ENCODE measurements around the gene ZFYVE28.

Gene ZFYVE28

DNA sequence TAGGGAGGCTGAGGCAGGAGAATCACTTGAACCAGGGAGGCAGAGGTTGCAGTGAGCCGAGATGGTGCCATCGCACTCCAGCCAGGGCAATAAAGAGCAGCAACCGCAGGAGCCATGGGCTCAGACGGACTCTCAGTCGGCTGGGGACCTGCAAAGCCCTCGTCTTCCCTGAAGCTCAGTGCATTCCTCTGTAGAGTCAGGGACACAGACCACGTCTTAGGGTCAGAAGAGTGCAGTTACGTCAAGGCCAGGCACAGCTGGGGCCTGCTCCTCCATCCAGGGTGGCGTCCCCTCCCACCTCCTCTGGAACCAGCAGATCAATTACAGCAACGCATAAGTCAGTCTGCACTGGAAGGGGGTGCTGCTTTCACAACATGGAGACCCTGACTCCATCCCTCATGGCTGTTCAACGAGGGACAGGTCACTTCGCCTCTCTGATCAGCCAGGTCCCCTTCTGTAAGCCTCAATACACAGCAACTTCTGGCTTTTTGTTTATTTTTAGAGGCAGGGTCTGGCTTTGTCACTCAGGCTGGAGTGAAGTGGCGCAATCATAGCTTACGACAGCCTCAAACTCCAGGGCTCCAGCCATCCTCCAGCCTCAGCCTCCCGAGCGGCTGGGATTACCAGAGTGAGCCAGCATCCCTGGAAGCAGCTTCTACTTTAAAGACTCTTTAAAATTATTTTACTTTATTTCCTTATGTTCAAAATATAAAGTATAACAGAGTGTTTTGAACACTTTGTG, 76.4 kb downstream of the ZFYVE28 start:
- TF ChIP-seq CTCF (IDR thresholded peaks at IDR 0.05): no peak

- no peak for TF ChIP-seq CTCF (IDR thresholded peaks at IDR 0.05)
These were observed 77.1 kb downstream of the ZFYVE28 start for GRCh38 chr4:2341261-2341841.

DNA sequence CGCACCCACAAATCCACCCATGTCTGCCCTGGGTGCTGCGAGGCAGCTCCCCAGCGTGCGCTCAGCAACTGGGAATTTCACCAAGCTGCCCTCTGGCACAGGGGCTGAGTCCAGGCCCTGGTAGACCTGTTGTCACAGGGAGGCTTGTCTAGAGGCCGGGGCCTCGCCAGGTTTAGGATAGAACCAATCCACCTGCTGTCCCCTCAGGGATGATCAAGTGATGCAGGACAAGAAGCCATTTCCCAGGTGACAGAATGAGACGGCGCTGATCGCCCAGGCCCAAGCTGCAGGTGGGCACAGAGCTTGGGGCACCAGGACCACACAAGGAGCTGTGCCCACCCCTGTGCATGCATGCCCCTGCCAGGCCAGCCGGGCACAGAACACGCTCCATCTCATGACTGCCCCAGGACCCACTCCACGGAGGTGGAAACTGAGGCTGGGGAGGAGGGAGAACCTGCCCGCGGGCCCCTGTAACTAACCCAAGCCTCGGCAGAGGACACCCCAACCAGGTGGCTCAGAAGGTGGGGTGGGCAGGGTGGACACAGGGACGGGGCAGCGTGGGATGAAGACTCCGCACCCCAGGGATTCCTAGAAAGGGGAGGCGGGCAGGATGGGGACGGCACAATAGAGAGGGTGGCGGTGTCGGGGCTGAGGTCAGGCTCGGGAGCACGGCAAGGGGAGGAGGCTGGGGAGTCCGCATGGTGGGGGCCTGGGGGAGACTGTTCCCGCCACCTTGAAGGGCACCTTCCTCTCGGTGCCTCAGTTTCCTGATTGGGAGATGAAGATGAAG, 78.0 kb downstream of the ZFYVE28 start:
- TF ChIP-seq CTCF (IDR thresholded peaks at IDR 0.05): no peak

GRCh38 chr4:2339458-2340271, 78.8 kb downstream of the ZFYVE28 start:
- no peak for TF ChIP-seq CTCF (IDR thresholded peaks at IDR 0.05)

- TF ChIP-seq CTCF (IDR thresholded peaks at IDR 0.05): no peak
These were observed 79.5 kb downstream of the ZFYVE28 start for GRCh38 chr4:2338754-2339457.

DNA sequence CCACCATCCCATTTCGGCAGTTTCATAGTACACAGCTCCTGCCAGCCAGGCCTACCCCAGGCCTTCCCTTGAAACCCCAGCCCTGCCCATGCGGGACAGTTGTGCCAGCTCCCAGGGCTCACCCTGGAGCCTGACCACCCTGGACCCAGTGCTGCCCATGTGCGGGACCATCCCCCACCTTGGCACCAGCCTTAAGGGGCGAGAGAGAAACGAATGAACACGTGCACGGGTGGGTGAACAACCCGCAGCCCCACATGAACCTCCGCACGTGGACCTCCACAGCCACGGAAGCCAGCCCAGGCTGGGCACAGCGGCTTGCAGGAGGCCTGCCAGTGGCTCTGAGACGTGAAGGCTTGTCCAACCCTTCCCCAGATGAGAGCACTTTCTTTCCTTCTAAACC, 80.5 kb downstream of the ZFYVE28 start:
- no peak for TF ChIP-seq CTCF (IDR thresholded peaks at IDR 0.05)

All from LNCAP (cell line).